ENCODE data around the gene SMIM21. TPM values are rescaled to one million over a fixed set of nuclear protein-coding genes. Genes with fewer than 3 reads are reported as not detected.

SMIM21 gene
- total RNA-seq, 3 donors from 2014 or later = not detected

DNA sequence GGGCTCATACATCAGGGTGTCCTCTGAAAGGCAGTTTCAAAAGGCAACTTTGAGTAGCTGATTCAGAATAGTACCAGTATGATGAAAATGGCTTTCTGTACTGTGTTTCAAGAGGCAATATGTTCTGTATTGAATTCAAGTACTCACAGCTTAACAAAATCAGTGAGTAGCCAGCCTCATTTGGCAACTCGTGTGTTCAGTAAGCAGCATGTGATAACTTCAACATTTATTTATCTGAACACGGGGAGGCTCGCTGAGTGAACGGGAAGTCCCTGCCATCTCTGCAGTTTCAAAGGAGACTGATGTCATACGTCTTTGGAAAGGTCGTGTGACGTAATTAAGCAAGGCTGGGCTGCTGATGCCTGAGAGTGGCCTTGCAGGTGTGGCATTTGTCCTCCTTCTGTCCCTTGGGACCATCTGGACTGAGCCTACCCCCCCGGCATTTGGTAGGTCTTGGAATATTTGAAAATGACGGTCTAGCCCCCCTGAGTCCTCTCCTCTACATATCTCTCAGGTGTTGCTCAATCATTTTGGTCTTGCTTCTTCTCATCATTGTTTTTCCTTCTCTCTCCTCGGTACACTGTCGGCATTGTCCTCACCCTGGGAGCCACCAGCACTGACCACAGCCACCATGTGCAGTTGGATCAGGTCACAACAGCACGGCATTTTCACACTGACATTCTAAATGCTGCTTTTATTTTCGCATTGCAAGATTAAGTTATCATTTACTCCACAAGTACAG lies 62.8 kb downstream of the SMIM21 start:
- no peak overlapping the region for H3K27ac ChIP-seq
- no peaks in the 10 kb centered on the region for H3K4me1 ChIP-seq
- no peaks in the 10 kb centered on the region for H3K27me3 ChIP-seq
- H3K36me3 ChIP-seq = no peaks in the 10 kb centered on the region
- no peak for DNase-seq (ENCODE audit: low spot score in 2 of 2)
- intact Hi-C loops (cut with DNase I; ENCODE audit: low total_unique reads) = no loop called here
- H3K9me3 ChIP-seq = no peaks in the 10 kb centered on the region
- H3K4me3 ChIP-seq = no peak overlapping the region
- TF ChIP-seq CTCF (IDR thresholded peaks at IDR 0.05) (no peak), POLR2AphosphoS5 (IDR thresholded peaks at IDR 0.05) (no peak)

GRCh38 chr18:75363446-75364225 lies 63.9 kb downstream of the SMIM21 start:
- Histone ChIP-seq H3K27me3 (no peaks in the 10 kb centered on the region), H3K9me3 (no peaks in the 10 kb centered on the region), H3K4me1 (no peaks in the 10 kb centered on the region), H3K36me3 (no peaks in the 10 kb centered on the region), H3K27ac (no peak overlapping the region), H3K4me3 (no peak overlapping the region)
- no peak for DNase-seq (ENCODE audit: low spot score in 2 of 2)
- TF ChIP-seq POLR2A (IDR thresholded peaks at IDR 0.05) (no peak), CTCF (IDR thresholded peaks at IDR 0.05) (no peak), POLR2AphosphoS5 (IDR thresholded peaks at IDR 0.05) (no peak)
- intact Hi-C loops (cut with DNase I; ENCODE audit: low total_unique reads) = no loop called here

DNA sequence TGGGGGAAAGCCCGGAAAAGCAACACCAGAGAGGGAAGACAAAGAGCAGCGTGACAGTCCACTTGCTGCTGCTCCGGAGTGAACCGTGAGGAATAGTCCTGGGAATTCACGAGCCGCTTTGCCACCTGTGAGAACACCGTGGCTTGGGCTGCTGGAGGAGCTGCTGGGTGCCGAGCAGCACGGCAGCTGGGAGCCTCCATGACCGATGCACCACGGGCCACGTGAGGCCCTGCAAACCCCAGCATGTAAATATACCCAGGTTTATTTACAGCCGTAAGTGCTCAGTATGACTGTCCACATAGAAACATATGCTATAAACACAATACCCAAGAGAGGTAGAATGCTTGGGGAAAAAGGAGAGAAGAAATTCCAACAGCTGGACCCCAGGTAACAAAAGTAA lies 65.1 kb downstream of the SMIM21 start:
- H3K4me3 ChIP-seq = no peak overlapping the region
- no peaks in the 10 kb centered on the region for H3K36me3 ChIP-seq
- no peak overlapping the region for H3K27ac ChIP-seq
- H3K4me1 ChIP-seq = no peaks in the 10 kb centered on the region
- TF ChIP-seq CTCF (IDR thresholded peaks at IDR 0.05) (no peak), POLR2AphosphoS5 (IDR thresholded peaks at IDR 0.05) (no peak), POLR2A (IDR thresholded peaks at IDR 0.05) (no peak)
- no peaks in the 10 kb centered on the region for H3K9me3 ChIP-seq
- no peaks in the 10 kb centered on the region for H3K27me3 ChIP-seq
- DNase-seq (ENCODE audit: low spot score in 2 of 2) = no peak
- intact Hi-C loops (cut with DNase I; ENCODE audit: low total_unique reads) = no loop called here

- no peaks in the 10 kb centered on the region for H3K27me3 ChIP-seq
- TF ChIP-seq CTCF (IDR thresholded peaks at IDR 0.05) = no peak
- TF ChIP-seq POLR2A (IDR thresholded peaks at IDR 0.05) = no peak
- no peak for TF ChIP-seq POLR2AphosphoS5 (IDR thresholded peaks at IDR 0.05)
- intact Hi-C loops (cut with DNase I; ENCODE audit: low total_unique reads) = no loop called here
- no peak for DNase-seq (ENCODE audit: low spot score in 2 of 2)
- H3K27ac ChIP-seq = no peak overlapping the region
- no peaks in the 10 kb centered on the region for H3K36me3 ChIP-seq
- no peaks in the 10 kb centered on the region for H3K9me3 ChIP-seq
- no peaks in the 10 kb centered on the region for H3K4me1 ChIP-seq
- H3K4me3 ChIP-seq = no peak overlapping the region
These were observed 66.6 kb downstream of the SMIM21 start for GRCh38 chr18:75360941-75361340.

DNA sequence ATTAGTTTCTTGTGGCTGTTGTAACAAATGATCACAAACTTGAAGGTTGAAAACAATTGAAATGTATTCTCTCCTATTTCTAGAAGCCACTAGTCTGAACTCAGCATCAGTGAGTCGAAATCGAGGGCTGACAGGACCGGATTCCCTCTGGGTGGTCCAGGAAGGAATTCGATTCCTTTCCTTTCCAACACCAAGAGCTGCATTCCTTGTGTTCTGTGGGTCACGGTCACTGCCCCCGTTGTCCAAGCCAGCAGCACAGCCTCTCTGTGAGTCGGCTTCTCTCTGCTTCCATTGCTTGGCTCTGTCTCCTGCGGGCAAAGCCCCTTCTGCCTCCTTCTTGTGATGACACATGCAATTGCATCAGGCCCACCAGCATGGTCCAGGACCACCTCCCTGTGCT lies 67.3 kb downstream of the SMIM21 start:
- H3K27me3 ChIP-seq = no peaks in the 10 kb centered on the region
- no peak for DNase-seq (ENCODE audit: low spot score in 2 of 2)
- intact Hi-C loops (cut with DNase I; ENCODE audit: low total_unique reads) = no loop called here
- no peak overlapping the region for H3K4me3 ChIP-seq
- no peaks in the 10 kb centered on the region for H3K9me3 ChIP-seq
- H3K27ac ChIP-seq = no peak overlapping the region
- TF ChIP-seq CTCF (IDR thresholded peaks at IDR 0.05) (no peak), POLR2A (IDR thresholded peaks at IDR 0.05) (no peak), POLR2AphosphoS5 (IDR thresholded peaks at IDR 0.05) (no peak)
- no peaks in the 10 kb centered on the region for H3K4me1 ChIP-seq
- H3K36me3 ChIP-seq = no peaks in the 10 kb centered on the region

Data from breast epithelium (tissue), 4 donors.